HL-60 (cell line): ENCODE data around the gene CCDC124.

ENCODE experiments used
- POLR2AphosphoS5 ChIP-seq: IDR thresholded peaks from 2 replicates; pipeline ENCODE4 v1.6.1; 2012; ENCODE audit warnings: low read depth
- SPI1 ChIP-seq: IDR thresholded peaks from 2 replicates; pipeline ENCODE4 v1.6.1; 2012; ENCODE audit warnings: low read depth, mild to moderate bottlenecking, borderline replicate concordance
- TF ChIP-seq, protein P1 (sequence below): IDR thresholded peaks from one replicate; pipeline ENCODE4 v1.5.1; 2011; ENCODE audit warnings: low read length, control low read depth, inconsistent platforms; ENCODE audit not compliant: insufficient read depth

DNA sequence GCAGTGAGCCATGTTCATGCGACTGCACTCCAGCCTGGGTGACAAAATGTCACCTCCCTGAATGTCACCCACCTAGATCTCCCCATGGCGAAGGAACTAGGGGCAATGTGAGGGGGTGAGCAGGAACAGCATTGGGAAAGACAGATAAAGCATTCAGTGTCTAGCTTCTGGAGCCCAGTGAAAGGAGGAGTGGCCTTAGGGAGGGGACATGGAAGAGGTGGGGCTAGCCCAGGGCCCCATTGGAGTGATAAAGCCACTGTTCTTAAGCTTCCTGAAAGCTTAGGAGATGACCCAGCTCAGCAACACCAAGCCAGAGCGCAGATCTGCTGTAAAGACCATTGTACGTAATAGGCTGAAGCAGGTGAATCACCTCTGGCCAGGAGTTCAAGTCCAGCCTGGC lies 21.1 kb downstream of the CCDC124 start:
- TF ChIP-seq, protein P1, sequence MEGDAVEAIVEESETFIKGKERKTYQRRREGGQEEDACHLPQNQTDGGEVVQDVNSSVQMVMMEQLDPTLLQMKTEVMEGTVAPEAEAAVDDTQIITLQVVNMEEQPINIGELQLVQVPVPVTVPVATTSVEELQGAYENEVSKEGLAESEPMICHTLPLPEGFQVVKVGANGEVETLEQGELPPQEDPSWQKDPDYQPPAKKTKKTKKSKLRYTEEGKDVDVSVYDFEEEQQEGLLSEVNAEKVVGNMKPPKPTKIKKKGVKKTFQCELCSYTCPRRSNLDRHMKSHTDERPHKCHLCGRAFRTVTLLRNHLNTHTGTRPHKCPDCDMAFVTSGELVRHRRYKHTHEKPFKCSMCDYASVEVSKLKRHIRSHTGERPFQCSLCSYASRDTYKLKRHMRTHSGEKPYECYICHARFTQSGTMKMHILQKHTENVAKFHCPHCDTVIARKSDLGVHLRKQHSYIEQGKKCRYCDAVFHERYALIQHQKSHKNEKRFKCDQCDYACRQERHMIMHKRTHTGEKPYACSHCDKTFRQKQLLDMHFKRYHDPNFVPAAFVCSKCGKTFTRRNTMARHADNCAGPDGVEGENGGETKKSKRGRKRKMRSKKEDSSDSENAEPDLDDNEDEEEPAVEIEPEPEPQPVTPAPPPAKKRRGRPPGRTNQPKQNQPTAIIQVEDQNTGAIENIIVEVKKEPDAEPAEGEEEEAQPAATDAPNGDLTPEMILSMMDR: no peak
- TF ChIP-seq POLR2AphosphoS5 (no peak), SPI1 (no peak)
